GM04504 (cell line): Measurements from ENCODE around the gene PLXND1.

Experiments used
- DNase-seq: peaks from one replicate; pipeline ENCODE4 v3.0.0-alpha.2; 2012; ENCODE audit warnings: low read depth

The PLXND1 gene

GRCh38 chr3:129599607-129600006, 6.9 kb downstream of the PLXND1 start:
- DNase-seq, result no peak

- DNase-seq, result no peak
These were observed 7.4 kb downstream of the PLXND1 start for GRCh38 chr3:129599073-129599472.

DNA sequence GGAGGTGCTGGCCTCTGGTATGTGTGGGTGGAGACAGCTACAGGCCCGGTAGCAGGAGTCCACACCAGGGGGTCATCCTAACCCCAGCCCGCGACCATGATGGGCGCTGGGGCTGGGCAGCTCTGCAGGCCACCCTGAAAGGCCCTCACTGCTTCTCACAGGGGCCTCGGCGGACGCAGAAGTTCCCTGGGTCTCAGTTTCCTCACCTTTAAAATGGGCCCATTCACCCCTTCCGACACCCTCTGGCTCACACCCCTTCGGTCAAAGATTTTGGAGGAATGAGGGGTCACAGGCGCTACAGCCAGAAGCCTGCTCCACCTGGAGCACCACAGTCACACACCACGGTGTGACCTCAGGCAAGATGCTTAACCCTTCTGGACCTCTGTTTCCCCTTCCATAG, 8.0 kb downstream of the PLXND1 start:
- DNase-seq, result no peak

GRCh38 chr3:129598000-129598381, 8.5 kb downstream of the PLXND1 start:
- no peak for DNase-seq

DNA sequence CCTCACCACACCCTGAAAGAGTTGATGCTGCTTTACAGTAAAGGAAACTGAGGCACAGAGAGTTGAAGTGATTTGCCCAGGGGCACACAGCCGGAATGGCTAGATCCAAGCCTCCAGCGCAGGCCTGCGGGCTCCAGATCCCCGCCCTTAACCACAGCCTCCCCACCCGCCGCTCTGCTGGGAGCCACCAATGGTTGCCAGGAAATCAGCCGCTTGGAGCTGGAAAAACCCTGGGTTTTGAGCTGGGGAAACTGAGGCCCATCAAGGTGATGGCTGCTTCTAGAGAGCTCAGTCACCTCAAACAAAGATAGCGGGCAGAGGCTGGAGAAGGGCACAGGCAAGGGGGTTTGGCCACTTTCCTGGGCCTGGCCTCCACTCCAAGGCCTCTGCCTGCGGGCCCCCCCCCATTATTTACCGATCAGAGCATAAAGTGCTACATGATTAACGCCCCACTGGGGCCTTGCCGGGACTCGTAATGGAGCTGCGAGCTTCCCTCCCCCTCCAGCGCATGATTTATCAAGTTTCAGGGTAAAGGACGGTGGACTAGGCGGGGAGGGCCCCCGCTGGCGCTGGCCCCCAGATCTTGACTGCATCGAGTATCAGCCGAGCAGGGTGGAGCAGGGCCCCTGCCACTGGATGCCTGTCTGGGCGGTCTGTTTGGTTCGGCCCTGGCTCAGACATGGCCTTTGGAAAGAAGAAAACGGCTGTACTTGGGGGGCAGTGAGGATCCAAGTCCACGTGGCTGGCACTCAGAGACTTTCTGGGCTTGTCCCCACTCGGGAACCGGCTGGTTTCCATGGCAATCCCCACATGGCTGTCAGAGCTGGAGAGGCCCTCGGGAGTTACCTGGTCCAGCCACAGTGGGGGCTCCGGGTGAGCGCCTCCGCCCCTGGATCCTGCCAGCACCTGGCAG, 9.1 kb downstream of the PLXND1 start:
- DNase-seq, result no peak

DNA sequence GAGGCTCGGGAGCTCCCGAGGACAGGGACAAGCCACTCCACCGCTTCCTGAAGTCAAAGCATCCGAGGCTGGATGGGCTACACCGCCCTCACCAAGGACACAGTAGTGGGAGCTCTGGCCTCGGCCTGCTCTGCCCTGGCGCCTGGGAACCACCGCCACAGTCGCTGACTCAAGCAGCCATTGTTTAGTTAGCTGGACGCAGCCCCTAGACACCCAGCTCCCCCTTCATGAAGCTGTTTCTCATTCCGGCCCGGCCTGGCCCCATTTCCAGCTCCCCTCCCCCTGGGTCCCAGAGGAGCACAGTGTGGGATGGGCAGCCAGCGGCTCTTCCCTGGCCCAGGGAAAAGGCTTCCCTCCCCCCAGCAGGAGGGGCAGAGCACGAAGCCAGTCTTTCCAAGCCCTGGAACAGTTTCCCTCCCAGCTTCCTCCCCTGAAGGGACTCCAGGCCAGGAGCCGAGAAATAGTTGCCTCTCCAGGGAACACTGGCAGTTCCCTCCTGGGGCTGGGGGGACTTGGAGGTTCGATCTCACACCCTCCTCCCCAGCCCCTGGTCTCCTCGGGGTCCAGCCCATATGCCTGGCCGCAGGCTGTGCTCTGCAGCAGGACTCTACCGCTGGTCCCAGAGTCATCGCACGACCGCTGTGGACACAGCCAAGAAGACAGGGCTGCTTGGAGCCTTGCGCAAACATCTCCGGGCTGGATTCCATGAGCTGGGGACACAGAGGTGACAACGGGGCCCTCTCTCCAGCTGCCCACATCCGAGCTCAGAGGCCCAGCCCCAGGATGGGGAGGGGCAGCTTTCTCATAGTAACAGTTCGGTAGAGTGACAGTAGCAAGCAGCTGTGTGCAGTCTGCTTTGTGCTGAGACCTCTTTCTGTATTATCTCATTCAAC, 10.0 kb downstream of the PLXND1 start:
- peak; percentile 93 for DNase-seq

- DNase-seq, result no peak
These were observed 10.8 kb downstream of the PLXND1 start for GRCh38 chr3:129595544-129596193.

- DNase-seq, result no peak
These were observed 11.5 kb downstream of the PLXND1 start for GRCh38 chr3:129594907-129595390.

DNA sequence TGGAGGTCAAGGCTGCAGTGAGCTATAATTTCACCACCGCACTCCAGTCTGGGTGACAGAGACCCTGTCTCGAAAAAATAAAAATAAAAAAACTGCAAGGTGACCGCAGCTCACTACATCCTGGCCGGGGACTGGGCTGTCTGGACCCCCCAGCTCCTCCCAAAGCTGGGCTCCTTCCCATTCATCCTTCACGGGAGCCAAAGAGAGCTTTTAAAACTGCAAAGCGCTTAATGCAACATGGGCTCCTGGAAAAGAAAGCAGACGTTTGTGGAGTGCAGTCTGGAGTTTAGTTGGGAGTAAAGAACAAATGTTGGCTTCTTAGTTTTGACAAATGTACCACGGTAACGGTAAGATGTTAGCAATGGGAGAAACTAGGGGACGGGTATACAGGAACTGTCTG, 12.1 kb downstream of the PLXND1 start:
- DNase-seq, result no peak

GRCh38 chr3:129593595-129594339, 12.7 kb downstream of the PLXND1 start:
- DNase-seq, result no peak

DNA sequence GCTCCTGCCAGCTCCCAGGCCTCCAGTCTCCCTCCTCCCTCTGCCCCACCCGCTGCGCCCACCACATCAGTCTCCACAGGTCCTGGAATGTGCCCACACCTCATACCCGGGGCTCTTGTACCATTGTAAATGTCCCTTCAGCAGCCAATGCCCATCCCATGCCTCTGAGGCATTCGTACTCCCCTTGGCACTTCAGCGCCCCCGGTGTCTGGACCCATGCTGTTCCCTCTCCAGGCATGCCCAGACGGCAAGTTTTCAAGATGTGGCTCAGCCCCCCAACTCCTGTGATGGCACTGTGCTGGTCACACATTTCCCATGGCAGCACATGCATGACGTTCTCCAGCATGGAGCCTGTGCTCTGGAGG, 13.3 kb downstream of the PLXND1 start:
- no peak for DNase-seq

GRCh38 chr3:129592381-129593131, 13.9 kb downstream of the PLXND1 start:
- no peak for DNase-seq

- no peak for DNase-seq
These were observed 14.5 kb downstream of the PLXND1 start for GRCh38 chr3:129591932-129592331.

DNA sequence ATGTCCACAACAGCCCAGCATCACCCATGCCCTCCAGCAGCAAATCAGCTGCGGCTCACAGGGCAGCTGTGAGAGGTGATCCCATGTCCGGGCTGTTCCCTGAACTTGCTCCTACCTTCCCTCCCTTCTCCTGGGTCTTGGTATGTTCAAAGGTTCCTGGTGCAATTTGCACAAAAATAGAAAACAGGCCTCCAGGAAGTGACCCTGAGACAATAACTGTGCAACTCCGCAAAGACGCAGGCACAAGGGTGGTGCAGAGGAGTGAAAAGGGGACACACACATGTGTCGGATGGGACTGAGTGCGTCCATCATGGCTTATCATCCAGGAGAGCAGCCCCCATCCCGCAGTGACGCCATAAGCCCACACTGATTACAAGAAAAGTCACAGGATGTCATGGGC, 16.3 kb downstream of the PLXND1 start:
- DNase-seq, result no peak

GRCh38 chr3:129587566-129588210, 18.8 kb downstream of the PLXND1 start:
- no peak for DNase-seq

DNA sequence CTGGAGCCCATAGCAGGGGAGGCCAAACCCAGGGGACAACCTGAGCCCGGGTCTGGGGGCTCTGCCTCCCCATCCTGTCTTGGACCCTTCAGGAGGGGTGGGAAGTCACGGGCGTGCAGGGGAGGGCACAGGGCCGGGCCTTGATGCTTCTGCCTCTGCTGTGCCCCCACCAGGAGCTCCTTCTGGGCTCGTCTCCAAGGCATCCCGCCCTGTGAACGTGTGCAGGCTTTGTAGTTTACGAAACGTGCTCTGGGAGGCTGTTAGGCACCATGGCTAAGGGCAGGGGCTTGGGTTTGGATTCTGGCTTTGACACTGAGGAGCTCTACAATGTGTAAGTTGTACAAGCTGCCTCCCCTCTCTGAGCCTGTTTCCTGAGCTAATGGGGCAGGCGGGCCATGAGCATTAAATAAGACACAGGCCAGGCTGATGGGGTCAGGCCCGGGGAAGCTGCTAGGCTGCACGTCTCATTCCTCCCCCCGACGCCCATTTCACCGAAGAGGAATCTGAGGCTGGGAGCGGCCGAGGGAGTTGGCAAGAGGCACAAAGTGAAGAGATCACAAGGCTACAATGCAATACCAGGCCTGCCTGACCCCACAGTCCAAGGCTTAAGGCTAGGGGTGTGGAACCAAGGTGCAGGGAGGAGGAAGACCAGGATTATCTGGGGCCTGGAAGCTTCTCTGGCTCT, 19.6 kb downstream of the PLXND1 start:
- DNase-seq, result no peak

- no peak for DNase-seq
These were observed 20.4 kb downstream of the PLXND1 start for GRCh38 chr3:129585949-129586657.

GRCh38 chr3:129584631-129585030, 21.8 kb downstream of the PLXND1 start:
- DNase-seq, result no peak

DNA sequence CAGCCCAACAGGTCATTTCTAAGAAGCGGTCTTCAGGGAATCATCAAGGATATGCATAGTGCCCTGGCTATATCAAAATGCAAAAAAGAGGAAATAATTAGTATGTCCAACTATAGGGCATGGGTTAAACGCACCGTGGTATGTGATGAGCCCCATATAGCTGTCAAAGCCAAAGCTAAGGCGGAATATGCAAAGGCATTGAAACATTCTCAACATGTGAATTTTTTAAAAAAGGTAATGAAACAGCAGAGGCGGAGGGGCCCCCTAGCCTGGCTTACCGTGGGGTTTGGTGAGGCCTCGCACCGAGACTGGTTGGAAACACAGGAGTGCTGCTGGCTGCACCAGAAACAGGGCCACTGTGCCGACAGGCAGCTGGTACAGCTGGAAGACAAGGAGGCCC, 23.2 kb downstream of the PLXND1 start:
- DNase-seq, result no peak
